BLaER1 (cell line): Measurements from ENCODE around the gene IRX2.

ENCODE experiments used
- H3K27ac ChIP-seq: shearing (Covaris generic); formaldehyde crosslinking; 2 replicates; pipeline ENCODE4 v1.8.1; 2022
- H3K27me3 ChIP-seq: shearing (Covaris generic); formaldehyde crosslinking; 2 replicates; pipeline ENCODE4 v1.8.1; 2022
- H3K36me3 ChIP-seq: shearing (Covaris generic); formaldehyde crosslinking; 2 replicates; pipeline ENCODE4 v1.8.1; 2022
- H3K4me1 ChIP-seq: shearing (Covaris generic); formaldehyde crosslinking; 2 replicates; pipeline ENCODE4 v1.8.1; 2022
- H3K4me2 ChIP-seq: shearing (Covaris generic); formaldehyde crosslinking; 2 replicates; pipeline ENCODE4 v1.8.1; 2022
- H3K4me3 ChIP-seq: shearing (Covaris generic); formaldehyde crosslinking; 2 replicates; pipeline ENCODE4 v1.8.1; 2022
- H3K9ac ChIP-seq: shearing (Covaris generic); formaldehyde crosslinking; 2 replicates; pipeline ENCODE4 v1.8.1; 2022
- H3K9me3 ChIP-seq: shearing (Covaris generic); formaldehyde crosslinking; 2 replicates; pipeline ENCODE4 v1.8.1; 2022
- H4K20me1 ChIP-seq: shearing (Covaris generic); formaldehyde crosslinking; 2 replicates; pipeline ENCODE4 v1.8.1; 2022
- Cebpa-rat ChIP-seq: shearing (Covaris generic); IDR thresholded peaks from 2 replicates; pipeline ENCODE4 v1.8.1; 2022

Gene IRX2

DNA sequence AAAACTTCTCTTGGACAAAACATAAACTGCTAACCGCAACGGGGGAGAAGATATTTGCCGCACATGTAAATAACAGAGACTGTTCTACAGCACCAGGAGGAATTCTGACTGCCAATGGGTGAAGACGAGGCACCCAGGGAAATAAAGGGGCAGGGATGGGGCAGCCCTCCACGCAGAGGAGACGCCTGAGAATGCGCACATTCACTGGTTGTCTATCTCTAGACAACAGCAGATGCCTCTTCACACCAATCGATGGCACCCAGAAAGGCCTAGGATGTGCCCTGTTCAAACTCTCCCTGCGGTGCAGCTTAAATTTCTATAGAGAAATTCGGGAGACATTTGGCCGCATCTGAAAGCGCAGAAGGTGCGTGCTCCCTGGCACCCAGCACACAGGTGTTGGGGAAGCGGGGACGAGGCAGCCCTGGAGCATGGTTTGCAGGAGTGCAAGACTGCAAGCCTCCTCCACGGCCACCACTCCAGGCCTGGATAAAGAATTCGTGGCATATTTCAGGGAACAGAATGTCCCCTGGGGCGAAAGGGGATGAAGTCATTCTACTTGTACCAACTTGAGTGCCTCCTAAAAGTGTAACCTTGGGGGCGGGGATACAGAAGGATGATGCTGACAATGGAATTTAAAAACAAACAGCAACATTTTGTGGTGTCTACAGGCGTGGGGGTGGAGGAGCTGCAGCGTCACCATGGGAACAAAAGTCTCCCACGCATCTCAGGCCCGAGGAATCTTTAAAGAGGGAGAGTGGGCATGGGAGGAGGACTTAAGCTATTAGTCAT lies 6.3 kb upstream of the IRX2 start:
- H3K27me3 ChIP-seq, result no peaks in the 10 kb centered on the region
- peak overlapping the region; percentile 46 for H3K4me2 ChIP-seq
- H4K20me1 ChIP-seq, result no peaks in the 10 kb centered on the region
- H3K36me3 ChIP-seq, result peaks cover 32% of the 10 kb centered on the region; the same call in 1 of the 2 replicates
- H3K9ac ChIP-seq, result no peak overlapping the region
- H3K27ac ChIP-seq, result 0 out of 2 replicates have a peak overlapping the region, but pooled peaks have one; percentile 12
- peaks cover 39% of the 10 kb centered on the region for H3K9me3 ChIP-seq
- no peak for TF ChIP-seq Cebpa-rat
- H3K4me1 ChIP-seq, result peaks cover 87% of the 10 kb centered on the region
- peak overlapping the region; percentile 36; the same call in 1 of the 2 replicates for H3K4me3 ChIP-seq

GRCh38 chr5:2756211-2757152 lies 5.0 kb upstream of the IRX2 start:
- H3K27ac ChIP-seq, result peak overlapping the region; percentile 93
- H4K20me1 ChIP-seq, result no peaks in the 10 kb centered on the region
- H3K4me2 ChIP-seq, result peak overlapping the region; percentile 95
- H3K9ac ChIP-seq, result peak overlapping the region; percentile 84; the same call in 1 of the 2 replicates
- peaks cover 32% of the 10 kb centered on the region; the same call in 1 of the 2 replicates for H3K36me3 ChIP-seq
- H3K9me3 ChIP-seq, result peaks cover 39% of the 10 kb centered on the region
- H3K4me1 ChIP-seq, result peaks cover 74% of the 10 kb centered on the region
- no peak for TF ChIP-seq Cebpa-rat
- peak overlapping the region; percentile 75 for H3K4me3 ChIP-seq
- no peaks in the 10 kb centered on the region for H3K27me3 ChIP-seq

- H3K4me3 ChIP-seq, result peak overlapping the region; percentile 75
- H3K36me3 ChIP-seq, result peaks cover 35% of the 10 kb centered on the region; the same call in 1 of the 2 replicates
- H3K9ac ChIP-seq, result peak overlapping the region; percentile 84
- peaks cover 66% of the 10 kb centered on the region for H3K4me1 ChIP-seq
- H3K27ac ChIP-seq, result peak overlapping the region; percentile 93
- no peaks in the 10 kb centered on the region for H3K27me3 ChIP-seq
- H3K9me3 ChIP-seq, result peaks cover 42% of the 10 kb centered on the region
- H3K4me2 ChIP-seq, result peak overlapping the region; percentile 95
- peaks cover 7% of the 10 kb centered on the region for H4K20me1 ChIP-seq
- no peak for TF ChIP-seq Cebpa-rat
Measured at GRCh38 chr5:2755681-2756171, 4.2 kb upstream of the IRX2 start.

DNA sequence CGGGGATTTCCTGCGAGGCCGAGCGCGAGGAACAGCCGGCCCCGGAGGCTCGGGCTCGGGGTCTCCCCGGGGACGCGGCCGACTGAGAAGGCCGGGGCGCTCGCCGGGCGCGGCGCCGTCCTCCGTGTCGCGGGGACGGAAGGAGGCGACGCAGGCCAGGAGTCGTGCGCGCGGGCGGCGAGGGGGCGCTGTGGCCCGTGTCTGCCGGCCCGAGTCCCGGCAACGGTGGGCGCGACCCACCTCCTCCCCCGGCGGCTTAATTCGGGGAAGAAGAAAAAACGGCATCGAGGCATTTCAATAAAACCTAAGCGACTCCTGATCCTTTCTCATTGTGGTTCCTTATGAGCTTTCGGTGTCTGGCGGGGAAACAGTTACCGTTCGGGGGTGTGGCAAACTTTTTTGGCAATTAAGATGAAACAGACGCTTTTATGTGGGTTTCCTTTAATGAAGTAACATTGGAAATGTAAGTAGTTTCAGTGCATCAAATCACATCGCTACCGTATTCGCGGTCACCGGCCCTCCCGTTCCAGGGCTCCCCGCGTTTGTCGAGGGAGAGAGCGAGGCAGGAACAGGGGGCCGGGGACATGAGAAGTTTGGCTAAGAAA lies 3.7 kb upstream of the IRX2 start:
- H3K4me3 ChIP-seq, result peak overlapping the region; percentile 75
- H3K4me1 ChIP-seq, result peaks cover 61% of the 10 kb centered on the region
- H3K9ac ChIP-seq, result peak overlapping the region; percentile 84
- H3K4me2 ChIP-seq, result peak overlapping the region; percentile 95
- H4K20me1 ChIP-seq, result peaks cover 12% of the 10 kb centered on the region
- H3K27me3 ChIP-seq, result no peaks in the 10 kb centered on the region
- peak overlapping the region; percentile 93 for H3K27ac ChIP-seq
- peaks cover 48% of the 10 kb centered on the region for H3K9me3 ChIP-seq
- H3K36me3 ChIP-seq, result peaks cover 40% of the 10 kb centered on the region
- no peak for TF ChIP-seq Cebpa-rat

GRCh38 chr5:2754581-2755075 lies 3.2 kb upstream of the IRX2 start:
- peaks cover 43% of the 10 kb centered on the region for H3K36me3 ChIP-seq
- peaks cover 55% of the 10 kb centered on the region for H3K4me1 ChIP-seq
- no peak for TF ChIP-seq Cebpa-rat
- peak overlapping the region; percentile 93 for H3K27ac ChIP-seq
- H3K9me3 ChIP-seq, result peaks cover 49% of the 10 kb centered on the region
- peak overlapping the region; percentile 75 for H3K4me3 ChIP-seq
- H3K9ac ChIP-seq, result peak overlapping the region; percentile 84
- peak overlapping the region; percentile 95 for H3K4me2 ChIP-seq
- no peaks in the 10 kb centered on the region for H3K27me3 ChIP-seq
- peaks cover 18% of the 10 kb centered on the region for H4K20me1 ChIP-seq

GRCh38 chr5:2753452-2754420 lies 2.3 kb upstream of the IRX2 start:
- H3K27me3 ChIP-seq, result no peaks in the 10 kb centered on the region
- TF ChIP-seq Cebpa-rat, result no peak
- H3K4me3 ChIP-seq, result peak overlapping the region; percentile 75
- peaks cover 46% of the 10 kb centered on the region for H3K4me1 ChIP-seq
- H4K20me1 ChIP-seq, result peaks cover 26% of the 10 kb centered on the region
- peak overlapping the region; percentile 95 for H3K4me2 ChIP-seq
- H3K36me3 ChIP-seq, result peaks cover 45% of the 10 kb centered on the region
- H3K9me3 ChIP-seq, result peaks cover 49% of the 10 kb centered on the region
- peak overlapping the region; percentile 93 for H3K27ac ChIP-seq
- peak overlapping the region; percentile 85 for H3K9ac ChIP-seq

- Histone ChIP-seq H3K9ac (peak overlapping the region; percentile 85), H3K4me2 (peak overlapping the region; percentile 95), H3K27me3 (no peaks in the 10 kb centered on the region), H3K9me3 (peaks cover 48% of the 10 kb centered on the region), H3K4me1 (peaks cover 45% of the 10 kb centered on the region), H3K4me3 (peak overlapping the region; percentile 75), H4K20me1 (peaks cover 34% of the 10 kb centered on the region), H3K27ac (peak overlapping the region; percentile 88), H3K36me3 (peaks cover 47% of the 10 kb centered on the region)
- TF ChIP-seq Cebpa-rat, result no peak
Measured at GRCh38 chr5:2752821-2753439, 1.5 kb upstream of the IRX2 start.
